Ecto neural progenitor cell (in vitro differentiated cells): ENCODE results near the gene CAB39L.

ENCODE experiments used
- DNase-seq: peaks from one replicate; pipeline ENCODE4 v3.0.0-alpha.2; 2018; ENCODE audit warnings: low spot score

CAB39L gene

DNA sequence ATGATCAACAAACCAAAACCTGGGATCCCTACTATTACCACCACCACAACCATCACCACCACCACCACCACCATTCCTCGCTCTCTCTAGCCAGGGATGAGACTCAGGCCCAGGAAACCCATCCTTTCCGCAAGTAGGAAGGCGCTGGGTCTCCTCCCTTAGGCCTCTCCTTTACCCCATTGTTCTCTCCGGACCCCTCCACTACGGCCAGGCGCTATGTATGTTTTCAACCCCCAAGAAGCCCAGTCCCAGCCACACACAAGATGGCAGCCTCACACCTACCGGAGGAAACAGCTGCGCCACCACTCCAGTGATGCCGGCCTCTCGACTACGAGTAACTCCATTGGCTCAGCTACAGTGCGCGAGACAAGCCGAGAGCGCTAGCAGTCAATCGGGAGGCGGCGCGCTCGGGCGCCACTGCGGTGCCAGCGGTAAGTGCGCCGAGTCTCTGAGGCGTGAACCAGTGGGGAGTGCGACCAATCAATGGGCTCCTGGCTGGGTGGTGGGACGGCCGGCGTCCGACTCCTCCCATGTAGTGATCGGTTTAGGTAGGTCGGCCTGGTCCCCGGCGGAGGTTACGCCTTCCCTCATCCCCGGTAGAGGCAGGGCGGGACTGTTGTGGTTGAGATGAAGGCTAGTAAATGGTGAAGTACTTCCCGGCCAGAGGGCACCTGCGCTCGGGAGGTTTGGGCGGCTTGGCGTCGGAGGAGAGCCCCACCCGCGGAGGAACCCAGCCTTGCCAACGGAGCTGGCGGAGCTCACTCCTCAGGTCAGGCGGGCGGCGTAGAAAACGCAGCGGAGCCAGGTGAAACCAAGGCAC, at the start of gene CAB39L, which contains the start of gene SETDB2:
TSS of gene CAB39L (minus strand) at position 361 of the 820 bp plus-strand sequence. CDS start 61,154 bp downstream, outside the sequence.
TSS of gene SETDB2 (plus strand) at position 571 of the 820 bp plus-strand sequence. CDS start 7,620 bp downstream, outside the sequence.
- DNase-seq = peak; percentile 98

GRCh38 chr13:49488563-49488962, 44.7 kb upstream of the CAB39L start:
- DNase-seq = no peak

DNA sequence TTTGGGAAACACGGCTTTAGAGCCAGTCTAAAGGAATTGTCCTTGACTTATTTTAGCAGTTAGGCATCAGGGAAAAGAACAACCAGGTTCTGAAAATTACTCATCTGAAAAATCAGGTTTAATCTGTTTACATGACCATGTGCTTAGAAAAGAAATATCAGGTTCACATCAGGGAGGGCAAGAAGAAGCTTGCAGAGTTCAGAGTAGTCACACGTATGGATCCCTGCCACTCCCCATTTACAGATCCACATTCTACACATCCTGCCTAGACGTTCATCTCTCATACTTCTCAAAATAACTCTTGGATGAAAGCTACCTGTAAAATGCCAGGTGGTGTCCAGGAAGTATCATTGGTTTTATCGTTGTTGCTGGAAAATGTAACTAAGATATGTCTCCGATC, 37.9 kb upstream of the CAB39L start:
- DNase-seq = no peak

DNA sequence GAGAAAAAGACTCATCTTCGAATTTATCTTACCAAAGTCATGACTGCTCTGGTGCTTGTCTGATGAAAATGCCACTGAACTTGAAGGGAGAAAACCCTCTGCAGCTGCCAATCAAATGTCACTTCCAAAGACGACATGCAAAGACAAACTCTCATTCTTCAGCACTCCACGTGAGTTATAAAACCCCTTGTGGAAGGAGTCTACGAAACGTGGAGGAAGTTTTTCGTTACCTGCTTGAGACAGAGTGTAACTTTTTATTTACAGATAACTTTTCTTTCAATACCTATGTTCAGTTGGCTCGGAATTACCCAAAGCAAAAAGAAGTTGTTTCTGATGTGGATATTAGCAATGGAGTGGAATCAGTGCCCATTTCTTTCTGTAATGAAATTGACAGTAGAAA, 32.7 kb upstream of the CAB39L start:
- no peak for DNase-seq

DNA sequence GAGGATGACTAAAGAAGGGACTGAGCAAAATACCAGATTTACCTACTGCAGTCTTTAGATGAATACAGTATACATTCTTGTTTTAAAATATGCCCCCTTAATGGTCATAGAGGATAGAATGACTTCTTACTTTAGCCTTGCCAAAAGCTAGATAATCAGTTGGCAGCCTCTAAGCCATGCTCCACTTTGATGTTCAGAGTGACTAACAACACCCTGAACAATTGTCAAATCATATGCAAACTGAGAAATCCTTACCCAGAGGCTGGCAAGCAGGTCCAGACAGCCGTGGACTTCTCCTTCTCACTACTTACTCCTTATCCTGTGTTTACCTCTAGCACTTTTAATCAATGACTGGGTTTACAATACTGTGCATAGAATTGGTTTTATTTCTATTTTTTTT, 28.3 kb upstream of the CAB39L start:
- DNase-seq = no peak

DNA sequence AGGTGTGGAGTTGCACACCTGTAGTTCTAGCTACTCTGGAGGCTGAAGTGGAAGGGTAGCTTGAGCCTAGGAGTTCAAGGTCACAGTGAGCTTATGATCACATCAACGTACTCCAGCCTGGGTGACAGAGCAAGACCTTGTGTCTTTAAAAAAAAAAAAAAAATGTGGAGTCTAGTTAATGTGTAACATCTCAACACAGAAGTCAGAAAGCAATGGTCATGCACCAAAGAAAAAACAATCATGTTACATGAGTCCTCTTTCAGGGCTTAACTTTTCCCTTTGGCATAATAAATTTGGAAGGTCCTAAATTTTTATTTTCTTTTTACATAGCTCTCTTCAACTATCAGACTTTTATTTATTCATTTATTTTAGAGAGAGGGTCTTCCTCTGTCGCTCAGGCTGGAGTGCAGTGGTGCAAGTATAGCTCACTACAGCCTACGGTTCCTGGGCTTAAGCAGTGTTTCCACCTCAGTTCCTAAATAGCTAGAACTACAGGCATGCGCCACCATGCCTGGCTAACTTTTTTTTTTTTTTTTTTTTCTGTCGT, 22.5 kb upstream of the CAB39L start:
- no peak for DNase-seq

GRCh38 chr13:49464621-49465325, 20.9 kb upstream of the CAB39L start:
- no peak for DNase-seq

GRCh38 chr13:49464085-49464484, 20.2 kb upstream of the CAB39L start:
- DNase-seq = no peak

GRCh38 chr13:49459580-49459979, 15.7 kb upstream of the CAB39L start:
- no peak for DNase-seq

- DNase-seq = no peak
These were observed 13.4 kb upstream of the CAB39L start for GRCh38 chr13:49457221-49457620.

GRCh38 chr13:49456156-49456555, 12.3 kb upstream of the CAB39L start:
- DNase-seq = no peak

DNA sequence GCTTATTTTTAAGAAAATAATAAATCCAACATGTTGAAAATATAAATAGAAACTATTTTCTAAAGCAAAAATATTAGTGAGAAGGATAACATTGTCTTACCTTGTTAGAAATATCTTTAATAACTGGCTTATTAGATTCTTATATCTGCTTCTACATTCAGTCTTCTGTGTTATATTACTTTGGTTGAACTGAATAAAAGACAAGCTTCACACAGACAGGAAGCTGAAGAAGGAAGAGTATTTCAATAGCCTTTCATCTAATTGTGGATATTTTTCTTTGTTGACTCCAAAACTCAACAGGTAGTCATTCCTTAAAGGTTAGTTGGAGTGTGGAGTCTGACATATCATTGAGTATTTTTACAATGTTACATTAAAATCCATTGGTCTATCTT, 11.1 kb upstream of the CAB39L start:
- DNase-seq = no peak

DNA sequence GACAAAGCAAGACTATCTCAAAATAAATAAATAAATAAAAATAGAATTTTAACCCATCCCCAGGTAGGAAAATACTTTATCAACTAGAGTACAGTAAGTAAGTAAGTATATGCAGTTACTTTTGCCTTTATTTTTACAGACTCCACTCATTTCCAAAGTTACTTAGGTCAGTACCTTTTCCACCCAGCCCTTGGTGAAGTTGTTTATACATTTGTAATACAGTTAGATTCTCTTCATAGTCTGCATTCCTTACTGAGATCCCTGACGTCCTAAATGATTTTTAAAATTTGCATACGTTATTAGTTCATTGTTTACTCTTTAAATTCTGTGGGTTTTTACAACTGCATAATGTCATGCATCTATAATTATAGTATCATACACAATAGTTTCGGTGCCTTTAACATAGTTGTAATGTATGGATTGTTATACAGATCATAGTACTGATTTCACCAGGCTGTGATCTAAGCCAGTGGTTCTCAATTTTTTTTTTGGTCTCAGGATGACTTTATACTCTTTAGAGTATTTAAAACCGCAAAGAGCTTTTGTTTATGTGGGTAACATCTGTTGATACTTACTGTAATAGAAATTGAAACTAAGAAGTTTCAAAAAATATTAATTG, 10.6 kb upstream of the CAB39L start:
- no peak for DNase-seq

- DNase-seq = no peak
These were observed 9.6 kb upstream of the CAB39L start for GRCh38 chr13:49453465-49453864.

DNA sequence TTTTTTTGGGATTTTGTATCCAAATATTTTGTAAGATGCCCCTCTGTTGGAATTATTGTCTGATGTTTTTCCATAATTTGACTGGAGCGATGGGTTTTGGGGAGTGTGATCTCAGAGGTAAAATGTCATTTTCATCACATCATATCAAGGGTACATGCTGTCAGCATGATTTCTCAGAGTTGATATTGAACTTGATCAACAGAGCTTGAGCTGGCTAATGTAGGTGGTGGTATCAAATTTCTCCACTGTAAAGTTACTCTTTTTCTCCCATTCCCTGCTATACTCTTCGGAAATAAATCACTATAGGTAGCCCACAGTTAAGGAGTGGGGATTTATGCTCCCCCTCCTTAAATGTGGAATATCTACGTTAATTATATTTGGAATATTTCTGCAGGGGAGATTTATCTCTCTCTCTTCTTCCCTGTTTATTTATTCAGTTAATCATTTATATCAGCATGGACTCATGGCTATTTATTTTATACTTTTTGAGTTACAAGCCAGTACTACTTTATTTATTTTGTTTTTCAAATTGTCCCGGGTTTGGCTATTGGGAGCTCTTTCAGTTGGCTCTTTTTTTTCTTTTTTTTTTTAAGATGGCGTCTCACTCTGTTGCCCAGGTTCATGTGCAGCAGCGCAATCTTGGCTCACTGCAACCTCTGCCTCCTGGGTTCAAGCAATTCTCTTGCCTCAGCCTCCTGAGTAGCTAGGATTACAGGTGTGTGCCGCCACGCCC, 9.0 kb upstream of the CAB39L start:
- no peak for DNase-seq

DNA sequence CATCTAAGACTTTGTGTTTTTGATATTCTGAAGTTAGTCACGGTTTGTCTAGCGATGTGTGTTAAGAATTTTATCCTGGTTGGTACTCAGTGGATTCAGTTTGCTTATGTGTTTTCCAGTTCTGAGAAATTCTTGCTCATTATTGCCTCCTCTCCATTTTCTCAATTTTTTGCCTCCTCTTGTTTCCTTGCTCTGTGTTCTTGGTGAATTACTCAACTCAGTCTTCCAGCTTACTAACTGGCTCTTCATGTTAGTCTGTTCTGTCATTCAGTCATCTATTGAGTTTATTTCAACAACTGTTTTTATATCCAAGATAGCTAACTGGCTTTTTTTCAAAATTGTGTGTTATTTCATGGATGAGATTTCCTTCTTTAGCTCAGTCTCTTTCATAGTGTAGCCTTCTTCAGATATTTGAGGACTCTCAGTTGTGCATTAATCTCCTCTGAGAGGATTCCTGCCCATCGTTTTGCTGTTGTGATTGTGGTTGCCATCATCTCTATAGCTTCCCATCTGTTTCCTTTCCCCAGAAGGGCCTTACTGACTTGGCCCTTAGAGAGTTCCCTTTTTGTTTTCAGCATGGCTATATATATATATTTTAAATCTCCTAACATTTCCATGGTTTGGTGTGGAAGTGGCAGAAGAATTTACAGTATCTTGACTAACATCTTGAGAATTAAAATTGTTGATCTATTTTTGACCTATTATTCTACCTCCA, 6.4 kb upstream of the CAB39L start:
- DNase-seq = no peak

- DNase-seq = no peak
These were observed 4.9 kb upstream of the CAB39L start for GRCh38 chr13:49448753-49449152.

- no peak for DNase-seq
These were observed 2.6 kb upstream of the CAB39L start for GRCh38 chr13:49446473-49446872.

DNA sequence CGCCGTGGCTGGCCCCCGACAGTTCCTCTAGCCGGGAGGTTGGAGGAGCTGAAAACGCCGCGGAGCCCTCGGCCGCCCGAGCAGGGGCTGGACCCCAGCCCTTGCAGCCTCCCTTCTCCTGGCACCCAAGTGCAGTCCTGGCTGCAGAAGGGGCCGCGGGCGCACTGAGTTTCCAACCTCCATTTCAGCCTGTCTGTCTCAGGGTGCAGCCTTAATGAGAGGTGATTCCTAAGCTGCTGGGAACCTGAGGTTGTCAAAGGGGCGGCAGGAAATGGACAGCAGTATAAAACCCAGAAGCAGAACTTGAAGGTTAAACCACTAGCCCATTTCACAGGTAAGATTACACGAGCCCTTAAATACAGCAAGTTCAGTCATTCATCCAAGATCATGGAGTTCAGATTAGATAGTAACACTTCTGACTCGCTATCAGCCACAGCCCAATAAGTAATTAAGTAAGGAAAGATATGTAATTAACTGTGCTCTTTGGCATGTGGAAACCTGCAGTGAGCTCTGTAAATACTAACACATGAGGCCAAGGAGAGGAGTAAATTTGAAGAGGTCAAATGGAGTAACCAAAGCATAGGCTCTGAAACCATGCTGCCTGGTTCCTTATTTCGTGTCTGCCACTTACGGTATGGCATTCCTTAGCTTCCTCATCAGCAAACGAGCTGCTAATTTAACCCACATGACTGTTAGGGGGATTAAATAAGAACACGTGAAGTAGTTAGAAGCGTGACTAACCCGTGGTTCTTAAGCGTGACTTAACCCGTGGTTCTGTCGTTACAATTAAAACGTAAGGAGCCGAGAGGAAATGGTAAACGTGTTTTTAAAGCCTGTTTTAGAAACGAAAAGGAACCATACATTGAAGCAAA, 896 bp upstream of the CAB39L start:
- DNase-seq = no peak

GRCh38 chr13:49443357-49443703, 534 bp downstream of the CAB39L start:
- DNase-seq = no peak
